ENCODE results near the gene PSMD1.

GRCh38 chr2:231126123-231126522, 69.5 kb downstream of the PSMD1 start:
- TF ChIP-seq, protein P1, sequence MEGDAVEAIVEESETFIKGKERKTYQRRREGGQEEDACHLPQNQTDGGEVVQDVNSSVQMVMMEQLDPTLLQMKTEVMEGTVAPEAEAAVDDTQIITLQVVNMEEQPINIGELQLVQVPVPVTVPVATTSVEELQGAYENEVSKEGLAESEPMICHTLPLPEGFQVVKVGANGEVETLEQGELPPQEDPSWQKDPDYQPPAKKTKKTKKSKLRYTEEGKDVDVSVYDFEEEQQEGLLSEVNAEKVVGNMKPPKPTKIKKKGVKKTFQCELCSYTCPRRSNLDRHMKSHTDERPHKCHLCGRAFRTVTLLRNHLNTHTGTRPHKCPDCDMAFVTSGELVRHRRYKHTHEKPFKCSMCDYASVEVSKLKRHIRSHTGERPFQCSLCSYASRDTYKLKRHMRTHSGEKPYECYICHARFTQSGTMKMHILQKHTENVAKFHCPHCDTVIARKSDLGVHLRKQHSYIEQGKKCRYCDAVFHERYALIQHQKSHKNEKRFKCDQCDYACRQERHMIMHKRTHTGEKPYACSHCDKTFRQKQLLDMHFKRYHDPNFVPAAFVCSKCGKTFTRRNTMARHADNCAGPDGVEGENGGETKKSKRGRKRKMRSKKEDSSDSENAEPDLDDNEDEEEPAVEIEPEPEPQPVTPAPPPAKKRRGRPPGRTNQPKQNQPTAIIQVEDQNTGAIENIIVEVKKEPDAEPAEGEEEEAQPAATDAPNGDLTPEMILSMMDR (IDR thresholded peaks at IDR 0.05) = no peak
- TF ChIP-seq POLR2A (IDR thresholded peaks at IDR 0.05) = no peak

Measured in adrenal gland (tissue), 5 donors.